ENCODE results near the gene TTC19. TPM values are rescaled to one million over a fixed set of nuclear protein-coding genes. Genes with fewer than 3 reads are reported as not detected.
A peak's percentile ranks its signal among the peaks of the same experiment; 100 is the strongest.

TTC19 gene
- 22.9 to 28.3 TPM (median 23.7 TPM) in 3 replicates for total RNA-seq
- long read RNA-seq, transcript TTC19-201 (10 exons, 3,002 nt): major isoform, 54 of 69 reads
- long read RNA-seq, partial matches to known transcripts: 3 of 69 reads
- long read RNA-seq, other reads (novel, unspliced or antisense): 10 of 69 reads

- no peaks in the 10 kb centered on the region for H3K27me3 Mint-ChIP-seq (ENCODE audit: low read depth)
- no peak for TF ChIP-seq CTCF (IDR thresholded peaks at IDR 0.05)
- peaks cover 30% of the 10 kb centered on the region for H3K4me1 Mint-ChIP-seq (ENCODE audit: low read depth)
- H3K9me3 Mint-ChIP-seq (ENCODE audit: low read depth): peaks cover 4% of the 10 kb centered on the region
- H3K4me3 Mint-ChIP-seq (ENCODE audit: unreplicated experiment): peak within 1 kb of the TSS; percentile 90
- H3K36me3 Mint-ChIP-seq (ENCODE audit: low read depth): peaks cover 27% of the 10 kb centered on the region
- DNase-seq (ENCODE audit: low spot score): peak; percentile 97
- peak within 1 kb of the TSS; percentile 99 for H3K27ac Mint-ChIP-seq (ENCODE audit: unreplicated experiment)
Measured at GRCh38 chr17:15999141-15999973, at the start of gene TTC19, which contains the start of gene ZSWIM7. TTC19 (plus strand) TSS chr17:15999824; CDS start chr17:15999849, 25 bp downstream. ZSWIM7 (minus strand) TSS chr17:15999704; CDS start chr17:15999594, 110 bp downstream.

DNA sequence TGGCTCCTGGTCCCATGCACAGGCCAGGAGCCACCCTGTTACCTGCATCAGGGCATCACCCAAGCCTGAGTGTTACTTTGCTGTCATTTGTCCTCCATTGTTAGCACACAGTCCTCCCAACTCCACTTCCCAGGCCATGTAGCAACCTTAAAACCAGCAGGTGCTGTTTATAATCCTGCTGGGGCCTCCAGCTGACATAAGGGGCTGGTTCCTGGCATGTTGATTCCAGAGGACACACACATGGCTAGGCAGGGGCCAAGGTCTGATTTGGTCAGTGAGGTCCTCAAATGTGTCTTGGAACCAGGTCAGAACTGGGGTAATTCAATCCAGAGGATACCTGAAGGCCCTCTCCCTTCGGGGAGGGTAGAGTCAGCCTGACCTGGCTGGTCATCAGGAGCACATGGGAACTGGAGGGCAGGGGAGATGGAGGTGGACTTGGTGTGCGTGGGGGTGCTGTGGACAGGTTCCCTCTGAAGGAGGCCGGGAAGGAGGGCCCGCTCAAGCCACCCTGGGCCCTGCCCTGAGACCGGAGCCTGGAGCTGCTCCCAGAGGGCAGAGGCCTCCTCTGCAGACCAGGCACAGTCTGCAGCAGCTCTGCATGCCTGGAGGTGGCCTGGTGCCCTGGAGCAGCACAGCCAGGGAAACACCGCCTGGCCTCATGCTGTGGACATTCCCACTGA lies 48.1 kb upstream of the TTC19 start:
- H3K4me3 Mint-ChIP-seq (ENCODE audit: unreplicated experiment): no peak overlapping the region
- no peaks in the 10 kb centered on the region for H3K27me3 Mint-ChIP-seq (ENCODE audit: low read depth)
- DNase-seq (ENCODE audit: low spot score): no peak
- H3K36me3 Mint-ChIP-seq (ENCODE audit: low read depth): peaks cover 3% of the 10 kb centered on the region
- TF ChIP-seq CTCF (IDR thresholded peaks at IDR 0.05): no peak
- H3K4me1 Mint-ChIP-seq (ENCODE audit: low read depth): peaks cover 42% of the 10 kb centered on the region
- no peak overlapping the region for H3K27ac Mint-ChIP-seq (ENCODE audit: unreplicated experiment)
- H3K9me3 Mint-ChIP-seq (ENCODE audit: low read depth): no peaks in the 10 kb centered on the region

DNA sequence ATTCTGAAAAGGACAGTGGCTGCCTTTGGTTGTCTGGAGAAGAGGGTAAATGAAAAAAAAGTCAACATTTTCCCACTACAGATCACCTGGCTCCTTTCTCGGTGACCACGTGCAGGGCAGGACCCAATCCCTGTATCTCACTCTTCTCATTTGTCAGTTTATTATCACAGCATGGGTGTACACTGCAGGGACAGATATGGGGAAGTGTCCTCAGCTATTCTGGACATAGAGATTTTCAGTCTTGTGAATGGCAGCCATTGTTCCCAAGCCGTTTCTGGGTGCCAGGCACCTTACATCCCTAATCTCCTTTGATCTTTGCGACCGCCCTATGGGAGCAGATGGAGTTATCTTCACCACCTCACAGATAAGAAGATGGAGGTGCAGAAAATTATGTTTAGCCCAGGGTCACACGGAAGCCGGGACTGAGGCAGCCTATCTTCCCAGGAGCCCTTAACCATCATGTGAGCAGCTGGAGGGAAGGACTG lies 47.5 kb upstream of the TTC19 start:
- no peak for DNase-seq (ENCODE audit: low spot score)
- no peak for TF ChIP-seq CTCF (IDR thresholded peaks at IDR 0.05)
- peaks cover 36% of the 10 kb centered on the region for H3K4me1 Mint-ChIP-seq (ENCODE audit: low read depth)
- no peaks in the 10 kb centered on the region for H3K9me3 Mint-ChIP-seq (ENCODE audit: low read depth)
- H3K27me3 Mint-ChIP-seq (ENCODE audit: low read depth): no peaks in the 10 kb centered on the region
- H3K36me3 Mint-ChIP-seq (ENCODE audit: low read depth): peaks cover 3% of the 10 kb centered on the region
- H3K4me3 Mint-ChIP-seq (ENCODE audit: unreplicated experiment): no peak overlapping the region
- no peak overlapping the region for H3K27ac Mint-ChIP-seq (ENCODE audit: unreplicated experiment)

DNA sequence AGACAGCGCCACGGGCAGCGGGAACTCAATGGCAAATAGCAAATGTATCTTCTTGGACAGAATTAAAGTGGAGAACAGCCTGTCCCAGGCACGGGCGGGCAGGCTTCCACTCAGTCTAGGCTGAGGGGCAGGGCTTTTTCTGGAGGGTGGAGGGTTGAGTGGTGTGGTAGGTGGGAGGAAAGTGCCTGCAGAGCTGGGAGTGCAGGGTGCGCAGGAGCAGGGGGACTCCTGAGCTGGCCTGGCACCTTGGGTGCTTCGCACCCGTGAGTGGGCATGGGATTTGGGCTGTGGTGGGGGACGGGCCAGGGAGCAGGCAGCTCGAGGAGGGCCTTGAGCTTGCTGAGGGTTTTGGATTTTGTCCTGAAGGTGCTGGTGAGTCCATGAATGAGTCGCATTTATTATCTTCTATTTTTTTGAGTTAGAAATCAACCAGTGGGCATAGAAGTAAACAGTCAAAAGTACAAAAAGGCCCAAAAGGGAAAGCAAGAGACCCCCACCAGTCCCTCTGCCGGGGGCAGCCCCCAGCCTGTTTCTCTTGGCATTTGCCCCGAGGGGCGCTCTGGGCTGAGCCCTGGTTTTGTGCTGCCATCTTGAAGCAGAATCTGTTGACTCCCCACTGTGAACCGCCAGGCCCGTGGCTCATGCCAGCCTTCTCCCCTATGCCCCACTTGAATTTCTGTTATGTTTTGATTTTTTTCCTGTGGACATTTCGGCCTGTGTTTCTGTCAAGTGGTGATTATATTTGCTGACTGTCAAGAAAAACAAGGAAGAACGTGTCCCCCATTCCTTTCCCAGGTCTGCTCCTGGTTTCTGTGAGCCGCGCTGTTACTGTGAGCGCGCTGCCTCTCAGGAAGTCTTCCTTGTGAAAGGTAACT lies 46.5 kb upstream of the TTC19 start:
- Mint-ChIP-seq H3K36me3 (ENCODE audit: low read depth) (peaks cover 3% of the 10 kb centered on the region), H3K27ac (ENCODE audit: unreplicated experiment) (peak overlapping the region; percentile 77), H3K9me3 (ENCODE audit: low read depth) (no peaks in the 10 kb centered on the region), H3K4me1 (ENCODE audit: low read depth) (peaks cover 26% of the 10 kb centered on the region), H3K4me3 (ENCODE audit: unreplicated experiment) (no peak overlapping the region), H3K27me3 (ENCODE audit: low read depth) (no peaks in the 10 kb centered on the region)
- DNase-seq (ENCODE audit: low spot score): no peak
- no peak for TF ChIP-seq CTCF (IDR thresholded peaks at IDR 0.05)
